ENCODE results near the gene TREM2. TPM values are rescaled to one million over a fixed set of nuclear protein-coding genes. Genes with fewer than 3 reads are reported as not detected.

TREM2 gene
- total RNA-seq, 6 experiments from 2014 or later = 0.20 to 4.6 (median 2.3) TPM

- H3K36me3 ChIP-seq = no peaks in the 10 kb centered on the region
- DNase-seq (no peak), ATAC-seq (no peak)
- WGBS (ENCODE audit: insufficient coverage, low coverage, low lambda C conversion rate, missing lambda C conversion rate) = 91% methylated on average over 2 of the region's 2 CpGs
- H3K9me3 ChIP-seq = no peaks in the 10 kb centered on the region
- no peak overlapping the region for H3K27ac ChIP-seq
- H3K27me3 ChIP-seq = no peaks in the 10 kb centered on the region
- TF ChIP-seq POLR2A (IDR thresholded peaks at IDR 0.05) = no peak
- TF ChIP-seq CTCF (IDR thresholded peaks at IDR 0.05) = no peak
- intact Hi-C loops (cut with DNase I) = no loop called here
- H3K4me3 ChIP-seq = no peak overlapping the region
- H3K4me1 ChIP-seq = no peaks in the 10 kb centered on the region
These were observed 14.8 kb upstream of the TREM2 start for GRCh38 chr6:41177695-41178094.

GRCh38 chr6:41177287-41177686 is 14.4 kb upstream of the TREM2 start:
- Histone ChIP-seq H3K27me3 (no peaks in the 10 kb centered on the region), H3K4me3 (no peak overlapping the region), H3K9me3 (no peaks in the 10 kb centered on the region), H3K27ac (no peak overlapping the region), H3K36me3 (no peaks in the 10 kb centered on the region), H3K4me1 (no peaks in the 10 kb centered on the region)
- 44% methylated on average over 3 of the region's 3 CpGs for WGBS (ENCODE audit: insufficient coverage, low coverage, low lambda C conversion rate, missing lambda C conversion rate)
- intact Hi-C loops (cut with DNase I) = no loop called here
- peak in 1 of 3 donors; percentile 12 for DNase-seq
- TF ChIP-seq POLR2A (IDR thresholded peaks at IDR 0.05) (no peak), CTCF (IDR thresholded peaks at IDR 0.05) (no peak)
- no peak for ATAC-seq

GRCh38 chr6:41176189-41176588 is 13.3 kb upstream of the TREM2 start:
- H3K4me1 ChIP-seq = no peaks in the 10 kb centered on the region
- no peaks in the 10 kb centered on the region for H3K9me3 ChIP-seq
- no peaks in the 10 kb centered on the region for H3K36me3 ChIP-seq
- no peaks in the 10 kb centered on the region for H3K27me3 ChIP-seq
- no peak overlapping the region for H3K4me3 ChIP-seq
- ATAC-seq (no peak), DNase-seq (peak in 1 of 3 donors; percentile 18)
- WGBS (ENCODE audit: insufficient coverage, low coverage, low lambda C conversion rate, missing lambda C conversion rate) = 84% methylated on average over 12 of the region's 12 CpGs
- no peak overlapping the region for H3K27ac ChIP-seq
- TF ChIP-seq POLR2A (IDR thresholded peaks at IDR 0.05) = no peak
- no peak for TF ChIP-seq CTCF (IDR thresholded peaks at IDR 0.05)
- intact Hi-C loops (cut with DNase I) = no loop called here

- no peak overlapping the region for H3K4me3 ChIP-seq
- H3K9me3 ChIP-seq = no peaks in the 10 kb centered on the region
- 58% methylated on average over 1 of the region's 1 CpG for WGBS (ENCODE audit: insufficient coverage, low coverage, low lambda C conversion rate, missing lambda C conversion rate)
- H3K27me3 ChIP-seq = no peaks in the 10 kb centered on the region
- no peak overlapping the region for H3K27ac ChIP-seq
- no peak for DNase-seq
- no peaks in the 10 kb centered on the region for H3K4me1 ChIP-seq
- intact Hi-C loops (cut with DNase I) = no loop called here
- no peaks in the 10 kb centered on the region for H3K36me3 ChIP-seq
- TF ChIP-seq CTCF (IDR thresholded peaks at IDR 0.05) (no peak), POLR2A (IDR thresholded peaks at IDR 0.05) (no peak)
- ATAC-seq = no peak
These were observed 12.2 kb upstream of the TREM2 start for GRCh38 chr6:41175084-41175483.

GRCh38 chr6:41174610-41175009 is 11.7 kb upstream of the TREM2 start:
- Histone ChIP-seq H3K4me3 (no peak overlapping the region), H3K27ac (no peak overlapping the region), H3K9me3 (no peaks in the 10 kb centered on the region), H3K27me3 (no peaks in the 10 kb centered on the region), H3K4me1 (no peaks in the 10 kb centered on the region), H3K36me3 (no peaks in the 10 kb centered on the region)
- intact Hi-C loops (cut with DNase I) = no loop called here
- no peak for DNase-seq
- no peak for ATAC-seq
- no peak for TF ChIP-seq CTCF (IDR thresholded peaks at IDR 0.05)
- no peak for TF ChIP-seq POLR2A (IDR thresholded peaks at IDR 0.05)
- whole genome bisulfite sequencing (ENCODE audit: insufficient coverage, low coverage, low lambda C conversion rate, missing lambda C conversion rate) = 67% methylated on average over 2 of the region's 2 CpGs

Data from right lobe of liver (tissue), 6 donors.